MM.1S (cell line): ENCODE results near the gene ANKZF1.

ENCODE experiments used
- DNase-seq: peaks from one replicate; pipeline ENCODE4 v3.0.0-alpha.2; 2015
- H2AFZ ChIP-seq: fragments of 300-600 bp; sonication (generic); 2 replicates; pipeline ENCODE4 v1.6.0; 2016; ENCODE audit warnings: antibody characterized with exemption, low read length
- H3F3A ChIP-seq: fragments of 300-600 bp; sonication (generic); 2 replicates; pipeline ENCODE4 v1.6.1; 2016; ENCODE audit warnings: mild to moderate bottlenecking, antibody characterized with exemption, low read length, moderate library complexity, mixed read lengths; ENCODE audit not compliant: insufficient read depth
- H3K27ac ChIP-seq: fragments of 300-600 bp; sonication (generic); 2 replicates; pipeline ENCODE4 v1.5.1; 2016; ENCODE audit warnings: mild to moderate bottlenecking, low read length
- H3K27me3 ChIP-seq: fragments of 300-600 bp; sonication (generic); replicated peaks from 2 replicates; pipeline ENCODE4 v1.6.0; 2016; ENCODE audit warnings: low read length; ENCODE audit not compliant: insufficient read depth
- H3K36me3 ChIP-seq: fragments of 300-600 bp; sonication (generic); replicated peaks from 2 replicates; pipeline ENCODE4 v1.6.1; 2016; ENCODE audit warnings: mild to moderate bottlenecking, low read length, mixed read lengths; ENCODE audit not compliant: insufficient read depth
- H3K4me1 ChIP-seq: fragments of 300-600 bp; sonication (generic); 2 replicates; pipeline ENCODE4 v1.6.1; 2016; ENCODE audit warnings: low read length, mixed read lengths
- H3K4me2 ChIP-seq: fragments of 300-600 bp; sonication (generic); 2 replicates; pipeline ENCODE4 v1.6.0; 2016; ENCODE audit warnings: low read depth, low read length
- H3K4me3 ChIP-seq: fragments of 300-600 bp; sonication (generic); 2 replicates; pipeline ENCODE4 v1.5.1; 2016; ENCODE audit warnings: low read length, mixed read lengths
- H3K79me2 ChIP-seq: fragments of 300-600 bp; sonication (generic); 2 replicates; pipeline ENCODE4 v1.6.1; 2016; ENCODE audit warnings: mixed run types, low read length, mixed read lengths
- H3K9ac ChIP-seq: fragments of 300-600 bp; sonication (generic); 2 replicates; pipeline ENCODE4 v1.6.1; 2016; ENCODE audit warnings: low read length, mixed read lengths
- H3K9me2 ChIP-seq: fragments of 300-600 bp; sonication (generic); replicated peaks from 2 replicates; pipeline ENCODE4 v1.6.1; 2016; ENCODE audit warnings: mild to moderate bottlenecking, low read length, mixed read lengths; ENCODE audit not compliant: insufficient read depth
- H3K9me3 ChIP-seq: fragments of 300-600 bp; sonication (generic); replicated peaks from 2 replicates; pipeline ENCODE4 v1.6.1; 2016; ENCODE audit warnings: mild to moderate bottlenecking, low read length, mixed read lengths; ENCODE audit not compliant: insufficient read depth
- H4K20me1 ChIP-seq: fragments of 300-600 bp; sonication (generic); 2 replicates; pipeline ENCODE4 v1.6.1; 2016; ENCODE audit warnings: mild to moderate bottlenecking, low read length, moderate library complexity, mixed read lengths; ENCODE audit not compliant: insufficient read depth
- CTCF ChIP-seq: fragments of 300-600 bp; sonication (generic); IDR thresholded peaks from 2 replicates; pipeline ENCODE4 v1.5.1; 2016; ENCODE audit warnings: antibody characterized with exemption, low read length, mixed read lengths
- EZH2 ChIP-seq: fragments of 300-600 bp; sonication (generic); optimal IDR thresholded peaks from 2 replicates; pipeline ENCODE3; 2017; ENCODE audit warnings: low read depth, mild to moderate bottlenecking, antibody characterized with exemption, low read length, mixed read lengths
- EZH2phosphoT487 ChIP-seq: fragments of 300-600 bp; sonication (generic); IDR thresholded peaks from 2 replicates; pipeline ENCODE4 v1.6.1; 2018; ENCODE audit warnings: antibody characterized with exemption, low read length

Gene ANKZF1

DNA sequence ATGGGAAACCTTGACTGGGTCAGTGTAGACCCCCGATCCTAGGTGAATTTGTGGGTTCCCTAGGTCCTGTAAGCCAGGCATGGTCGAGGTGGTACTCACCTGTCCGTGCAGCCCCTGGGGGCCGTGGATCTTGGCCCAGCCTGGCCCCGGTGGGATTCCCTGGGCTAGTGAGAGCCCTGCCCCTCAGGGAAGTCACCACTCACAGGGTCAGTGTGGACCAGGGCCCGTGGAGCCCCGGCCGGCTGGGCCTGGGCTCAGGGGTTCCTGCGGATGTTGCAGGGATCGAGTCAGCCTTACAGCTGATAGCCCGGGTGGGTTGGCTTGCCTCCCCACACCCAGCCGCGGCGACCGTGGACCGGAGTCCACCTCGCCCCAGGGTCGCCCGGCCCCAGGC, 698 bp upstream of the ANKZF1 start:
- TF ChIP-seq EZH2 (no peak), CTCF (no peak), EZH2phosphoT487 (no peak)
- Histone ChIP-seq H3K4me3 (peak overlapping the region; percentile 87), H3K36me3 (peaks cover 6% of the 10 kb centered on the region; the same call in 1 of the 2 replicates), H3K79me2 (peaks cover 64% of the 10 kb centered on the region), H4K20me1 (no peaks in the 10 kb centered on the region), H3K9me2 (no peaks in the 10 kb centered on the region), H3K27me3 (no peaks in the 10 kb centered on the region), H3K4me2 (peak overlapping the region; percentile 96), H2AFZ (peak overlapping the region; percentile 54), H3K9me3 (no peaks in the 10 kb centered on the region), H3K27ac (peak overlapping the region; percentile 1; the same call in 1 of the 2 replicates), H3K9ac (peak overlapping the region; percentile 88), H3F3A (peaks cover 9% of the 10 kb centered on the region), H3K4me1 (no peaks in the 10 kb centered on the region)
- DNase-seq, result no peak

- peak overlapping the region; percentile 91 for H3K27ac ChIP-seq
- peak overlapping the region; percentile 90 for H3K4me3 ChIP-seq
- no peaks in the 10 kb centered on the region for H4K20me1 ChIP-seq
- peak overlapping the region; percentile 72 for H3K4me2 ChIP-seq
- no peaks in the 10 kb centered on the region for H3K9me3 ChIP-seq
- TF ChIP-seq EZH2, result no peak
- TF ChIP-seq CTCF, result no peak
- no peak for TF ChIP-seq EZH2phosphoT487
- peaks cover 9% of the 10 kb centered on the region; the same call in 1 of the 2 replicates for H3K36me3 ChIP-seq
- no peaks in the 10 kb centered on the region for H3K4me1 ChIP-seq
- no peaks in the 10 kb centered on the region for H3K27me3 ChIP-seq
- peak; percentile 67 for DNase-seq
- peaks cover 9% of the 10 kb centered on the region for H3F3A ChIP-seq
- peak overlapping the region; percentile 43 for H2AFZ ChIP-seq
- peak overlapping the region; percentile 90 for H3K9ac ChIP-seq
- H3K9me2 ChIP-seq, result no peaks in the 10 kb centered on the region
- peaks cover 64% of the 10 kb centered on the region for H3K79me2 ChIP-seq
Measured at GRCh38 chr2:219230059-219230540, 494 bp downstream of the ANKZF1 start.

- Histone ChIP-seq H3K9me3 (no peaks in the 10 kb centered on the region), H3K4me1 (no peaks in the 10 kb centered on the region), H3K27me3 (no peaks in the 10 kb centered on the region), H4K20me1 (no peaks in the 10 kb centered on the region), H3K36me3 (peaks cover 22% of the 10 kb centered on the region; the same call in 1 of the 2 replicates), H2AFZ (no peak overlapping the region), H3K9me2 (no peaks in the 10 kb centered on the region), H3K4me2 (no peak overlapping the region), H3F3A (peaks cover 9% of the 10 kb centered on the region), H3K79me2 (peaks cover 38% of the 10 kb centered on the region), H3K4me3 (no peak overlapping the region), H3K9ac (no peak overlapping the region), H3K27ac (no peak overlapping the region)
- TF ChIP-seq EZH2phosphoT487 (no peak), EZH2 (no peak), CTCF (no peak)
- DNase-seq, result no peak
Measured at GRCh38 chr2:219234331-219234730, 4.7 kb downstream of the ANKZF1 start.
